SK-N-SH (cell line): ENCODE results near the gene BSG. TPM values are rescaled to one million over a fixed set of nuclear protein-coding genes. Genes with fewer than 3 reads are reported as not detected.
"Not testable (repeated sequence)": the region's sequence is repeated elsewhere in the genome, so short reads cannot be mapped to it uniquely, and the experiment has no call there.

Source experiments
- CTCF ChIA-PET: fragments of 300-600, 350-600 bp; formaldehyde crosslinking; extraction: SDS; loops from one replicate; lab custom pipeline; 2021; lab: Yijun Ruan, JAX
- POLR2A ChIA-PET: fragments of 350-600 bp; sonication (Branson Sonifier 250); formaldehyde crosslinking; extraction: SDS; loops from one replicate; lab custom pipeline; 2020; ENCODE audit warnings: antibody characterized with exemption, inconsistent platforms; lab: Yijun Ruan, JAX
- DNase-seq: peaks from one replicate; pipeline ENCODE4 v3.0.0; 2012
- H2AFZ ChIP-seq: fragments of 200-600 bp; sonication (generic); 2 replicates; pipeline ENCODE4 v1.8.1; 2016; ENCODE audit warnings: antibody characterized with exemption, mild to moderate bottlenecking, low read depth
- H3F3A ChIP-seq: fragments of 200-600 bp; sonication (generic); replicated peaks from 2 replicates; pipeline ENCODE3; 2016; ENCODE audit warnings: antibody characterized with exemption, mild to moderate bottlenecking; ENCODE audit not compliant: insufficient read depth
- H3K27ac ChIP-seq, 2 experiments: fragments of 200-500 bp in 1 of 2; fragments of 200-600 bp in 1 of 2; sonication (Bioruptor generic) in 1 of 2; sonication (generic), shearing (Covaris generic) in 1 of 2; 2 replicates each; pipeline versions ENCODE4 v1.5.1 to v1.6.1; 2014 to 2016; ENCODE audit warnings: low read depth in 2 of 2, inconsistent platforms in 1 of 2, low read length in 1 of 2, mild to moderate bottlenecking in 1 of 2, mixed read lengths in 1 of 2
- H3K27me3 ChIP-seq: fragments of 200-600 bp; sonication (generic), shearing (Covaris generic); 2 replicates; pipeline ENCODE4 v1.6.1; 2016; ENCODE audit warnings: mixed run types; ENCODE audit not compliant: insufficient read depth
- H3K36me3 ChIP-seq, 2 experiments: fragments of 200-500 bp in 1 of 2; fragments of 200-600 bp in 1 of 2; sonication (Bioruptor generic) in 1 of 2; sonication (generic) in 1 of 2; replicated peaks in 1 of 2; 2 replicates each; pipeline versions ENCODE3 to v1.5.1; 2014 to 2016; ENCODE audit warnings: low read length in 1 of 2, mild to moderate bottlenecking in 1 of 2; ENCODE audit not compliant: insufficient read depth in 2 of 2, control insufficient read depth in 1 of 2
- H3K4me1 ChIP-seq, 2 experiments: fragments of 200-500 bp in 1 of 2; fragments of 200-600 bp in 1 of 2; sonication (Bioruptor generic) in 1 of 2; sonication (generic), shearing (Covaris generic) in 1 of 2; 2 replicates each; pipeline versions ENCODE4 v1.5.1 to v1.6.1; 2014 to 2016; ENCODE audit warnings: low read depth in 1 of 2, low read length in 1 of 2, mixed run types in 1 of 2; ENCODE audit not compliant: insufficient read depth in 2 of 2, control insufficient read depth in 1 of 2
- H3K4me2 ChIP-seq: fragments of 200-600 bp; sonication (generic), shearing (Covaris generic); 2 replicates; pipeline ENCODE4 v1.6.1; 2017; ENCODE audit warnings: mixed run types
- H3K4me3 ChIP-seq, 2 experiments: fragments of 200-500 bp in 1 of 2; fragments of 200-600 bp in 1 of 2; sonication (Bioruptor generic) in 1 of 2; sonication (generic), shearing (Covaris generic) in 1 of 2; 2 replicates each; pipeline versions ENCODE4 v1.5.1 to v1.8.1; 2014 to 2016; ENCODE audit warnings: low read depth in 2 of 2, inconsistent platforms in 1 of 2, low read length in 1 of 2, mild to moderate bottlenecking in 1 of 2, mixed read lengths in 1 of 2, moderate library complexity in 1 of 2
- H3K79me2 ChIP-seq: fragments of 200-600 bp; sonication (generic); 2 replicates; pipeline ENCODE4 v1.8.1; 2017; ENCODE audit warnings: mild to moderate bottlenecking; ENCODE audit not compliant: insufficient read depth
- H3K9ac ChIP-seq: fragments of 200-600 bp; sonication (generic); 2 replicates; pipeline ENCODE4 v1.6.1; 2017; ENCODE audit warnings: mixed run types
- H3K9me2 ChIP-seq: fragments of 200-600 bp; sonication (generic); 2 replicates; pipeline ENCODE4 v1.6.1; 2017; ENCODE audit warnings: mixed run types
- H3K9me3 ChIP-seq: fragments of 200-600 bp; sonication (generic); 2 replicates; pipeline ENCODE4 v1.6.1; 2017; ENCODE audit warnings: mixed run types, mild to moderate bottlenecking, moderate library complexity
- H4K20me1 ChIP-seq: fragments of 200-600 bp; sonication (generic); 2 replicates; pipeline ENCODE4 v1.6.1; 2017; ENCODE audit warnings: mild to moderate bottlenecking, mixed run types; ENCODE audit not compliant: insufficient read depth
- EP300 ChIP-seq, 2 experiments: IDR thresholded peaks; 2 replicates each; pipeline versions ENCODE4 v1.4.0 to v1.6.1; 2012; ENCODE audit warnings: borderline replicate concordance in 1 of 2, low read depth in 1 of 2, low read length in 1 of 2
- EZH2phosphoT487 ChIP-seq: fragments of 200-600 bp; sonication (generic); IDR thresholded peaks from 2 replicates; pipeline ENCODE4 v1.6.1; 2017; ENCODE audit warnings: low read depth, mixed run types, mild to moderate bottlenecking, antibody characterized with exemption, moderate library complexity, borderline replicate concordance
- FOXJ3 ChIP-seq: sonication (generic); formaldehyde crosslinking; IDR thresholded peaks from 2 replicates; pipeline ENCODE4 v1.5.1; 2020; ENCODE audit warnings: mild to moderate bottlenecking, missing genetic modification reagents
- FOXM1 ChIP-seq: IDR thresholded peaks from 2 replicates; pipeline ENCODE4 v1.4.0; 2012; ENCODE audit warnings: low read depth, mild to moderate bottlenecking
- GABPA ChIP-seq: IDR thresholded peaks from 2 replicates; pipeline ENCODE4 v1.4.0; 2012; ENCODE audit warnings: low read depth, mild to moderate bottlenecking
- IRF3 ChIP-seq: fragments of 150-350 bp; IDR thresholded peaks from 2 replicates; pipeline ENCODE4 v1.6.1; 2016; ENCODE audit warnings: mild to moderate bottlenecking, low read depth, low read length
- NRF1 ChIP-seq: IDR thresholded peaks from 2 replicates; pipeline ENCODE4 v1.6.1; 2012; ENCODE audit warnings: low read depth, mild to moderate bottlenecking, low read length
- RAD21 ChIP-seq: IDR thresholded peaks from 2 replicates; pipeline ENCODE4 v1.6.1; 2012; ENCODE audit warnings: mild to moderate bottlenecking, low read length
- RXRA ChIP-seq: IDR thresholded peaks from 2 replicates; pipeline ENCODE4 v1.4.0; 2012; ENCODE audit warnings: low read depth, mild to moderate bottlenecking, borderline replicate concordance
- SIN3A ChIP-seq: IDR thresholded peaks from 2 replicates; pipeline ENCODE4 v1.6.1; 2012; ENCODE audit warnings: low read depth, mild to moderate bottlenecking, low read length, moderate library complexity, borderline replicate concordance
- SMC3 ChIP-seq: IDR thresholded peaks from 2 replicates; pipeline ENCODE4 v1.6.1; 2012; ENCODE audit warnings: low read depth, low read length, improper control_type of control experiment
- TCF12 ChIP-seq: IDR thresholded peaks from 2 replicates; pipeline ENCODE4 v1.4.0; 2012
- TEAD4 ChIP-seq: IDR thresholded peaks from 2 replicates; pipeline ENCODE4 v1.4.0; 2012; ENCODE audit warnings: mild to moderate bottlenecking, borderline replicate concordance; ENCODE audit not compliant: insufficient read depth
- WGBS: methylation state at CpG from one replicate; pipeline ENCODE4 v1.1.6; 2017; ENCODE audit warnings: low lambda C conversion rate; 5-methylcytosine and 5-hydroxymethylcytosine counted together
- polyA plus RNA-seq, 3 experiments: library from polyadenylated mRNA; depleted of rRNA; stranded (reverse); fragments of >200 nt; gene quantifications; 2 replicates each; pipeline ENCODE4 v1.2.3, GENCODE V29; 2012
- TF ChIP-seq, protein P1 (sequence below): IDR thresholded peaks from 2 replicates; pipeline ENCODE4 v1.4.0; 2012; ENCODE audit warnings: low read depth, borderline replicate concordance
- TF ChIP-seq, protein P2 (sequence below): IDR thresholded peaks from 2 replicates; pipeline ENCODE4 v1.4.0; 2012; ENCODE audit warnings: low read depth, borderline replicate concordance
- TF ChIP-seq, protein P3 (sequence below): IDR thresholded peaks from 2 replicates; pipeline ENCODE4; 2012

Gene BSG
- polyA plus RNA-seq, 1 of the 3 experiments (the other 2 are of a cell fraction) = 835 TPM

- no peaks in the 10 kb centered on the region for H3K27me3 ChIP-seq
- no peaks in the 10 kb centered on the region for H3K9me3 ChIP-seq
- no peak overlapping the region for H3K27ac ChIP-seq
- H2AFZ ChIP-seq = no peak overlapping the region
- H3K9me2 ChIP-seq = no peaks in the 10 kb centered on the region
- CTCF ChIA-PET = interaction anchor here (1.0 kb wide), 1 partner anchor 11 kb away, joined by 4 read pairs; no protein-coding TSS in a partner anchor
- H3F3A ChIP-seq = no peaks in the 10 kb centered on the region
- 0 out of 2 replicates have a peak, but pooled peaks cover 7% of the 10 kb centered on the region for H4K20me1 ChIP-seq
- no peaks in the 10 kb centered on the region for H3K4me1 ChIP-seq
- DNase-seq = no peak
- H3K4me3 ChIP-seq = no peak overlapping the region
- 97% methylated on average over 40 of the region's 51 CpGs for WGBS
- peaks cover 0 to 42% of the 10 kb centered on the region in 2 experiments for H3K36me3 ChIP-seq
- H3K4me2 ChIP-seq = no peak overlapping the region
- POLR2A ChIA-PET = no interaction called here
- no peaks in the 10 kb centered on the region for H3K79me2 ChIP-seq
- no peak overlapping the region for H3K9ac ChIP-seq
- TF ChIP-seq GABPA = no peak
- TF ChIP-seq SIN3A = no peak
- no peak for TF ChIP-seq FOXJ3 (CRISPR knock-in tag)
Measured at GRCh38 chr19:620166-620862, 47.9 kb downstream of the BSG start.

GRCh38 chr19:621191-621590 lies 48.8 kb downstream of the BSG start:
- H3K27ac ChIP-seq, H3K27me3 ChIP-seq, H3K4me2 ChIP-seq, H3K9ac ChIP-seq, H3K79me2 ChIP-seq, DNase-seq, H3K4me1 ChIP-seq, H3F3A ChIP-seq, H3K9me2 ChIP-seq, H3K9me3 ChIP-seq, H4K20me1 ChIP-seq, H2AFZ ChIP-seq, H3K4me3 ChIP-seq: not testable (repeated sequence)
- POLR2A ChIA-PET = interaction anchor here (0.6 kb wide), 1 partner anchor 91 kb away, joined by 5 read pairs; no protein-coding TSS in a partner anchor
- peaks cover 0 to 43% of the 10 kb centered on the region in 2 experiments for H3K36me3 ChIP-seq
- WGBS = 96% methylated on average over 22 of the region's 48 CpGs
- CTCF ChIA-PET = interaction anchor here (1.0 kb wide), 1 partner anchor 10 kb away, joined by 4 read pairs; no protein-coding TSS in a partner anchor

DNA sequence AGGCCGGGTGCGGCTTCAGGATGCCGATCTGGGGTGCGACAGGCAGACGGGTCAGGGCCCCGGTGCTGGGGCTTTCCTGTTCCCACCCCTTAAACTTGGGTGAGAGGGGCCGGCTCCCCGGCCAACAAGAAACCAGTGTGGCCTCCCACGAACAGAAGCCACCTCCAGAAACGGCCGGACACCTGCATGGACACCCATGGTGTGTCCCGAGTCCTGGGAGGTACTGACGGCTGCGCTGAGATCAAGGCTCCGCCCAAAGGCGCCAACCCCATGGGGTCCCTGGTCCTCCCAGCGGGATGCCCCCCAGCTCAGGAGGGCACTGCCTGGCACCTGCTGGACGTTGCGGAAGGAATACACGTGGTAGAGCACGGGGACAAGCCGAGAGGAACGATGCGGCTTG lies 49.4 kb downstream of the BSG start:
- no peak overlapping the region for H2AFZ ChIP-seq
- H3K27me3 ChIP-seq = no peaks in the 10 kb centered on the region
- H3K36me3 ChIP-seq = peaks cover 0 to 43% of the 10 kb centered on the region in 2 experiments
- ChIA-PET CTCF (interaction anchor here (0.8 kb wide), 1 partner anchor 38 kb away, joined by 3 read pairs; no protein-coding TSS in a partner anchor), POLR2A (interaction anchor here (0.6 to 1.0 kb wide), 2 partner anchors 11 to 91 kb away, joined by 3 to 5 read pairs; no protein-coding TSS in a partner anchor)
- H3K4me2 ChIP-seq = no peak overlapping the region
- no peak for DNase-seq
- H4K20me1 ChIP-seq = 0 out of 2 replicates have a peak, but pooled peaks cover 7% of the 10 kb centered on the region
- no peak overlapping the region for H3K27ac ChIP-seq
- no peaks in the 10 kb centered on the region for H3K79me2 ChIP-seq
- no peaks in the 10 kb centered on the region for H3K9me2 ChIP-seq
- H3F3A ChIP-seq = no peaks in the 10 kb centered on the region
- no peak overlapping the region for H3K9ac ChIP-seq
- WGBS = no CpG with 5 or more reads among the region's 24 CpGs
- H3K4me3 ChIP-seq = no peak overlapping the region
- no peaks in the 10 kb centered on the region for H3K4me1 ChIP-seq
- H3K9me3 ChIP-seq = no peaks in the 10 kb centered on the region
- TF ChIP-seq TCF12 (no peak), NRF1 (no peak), FOXM1 (no peak), SMC3 (no peak), IRF3 (no peak), TEAD4 (no peak), RXRA (no peak), GABPA (no peak), EZH2phosphoT487 (no peak), RAD21 (no peak), EP300 (IDR thresholded peaks at IDR 0.05; ENCODE audit: borderline replicate concordance in 1 of 2, low read depth in 1 of 2, low read length in 1 of 2) (no peak)
- TF ChIP-seq, protein P1, sequence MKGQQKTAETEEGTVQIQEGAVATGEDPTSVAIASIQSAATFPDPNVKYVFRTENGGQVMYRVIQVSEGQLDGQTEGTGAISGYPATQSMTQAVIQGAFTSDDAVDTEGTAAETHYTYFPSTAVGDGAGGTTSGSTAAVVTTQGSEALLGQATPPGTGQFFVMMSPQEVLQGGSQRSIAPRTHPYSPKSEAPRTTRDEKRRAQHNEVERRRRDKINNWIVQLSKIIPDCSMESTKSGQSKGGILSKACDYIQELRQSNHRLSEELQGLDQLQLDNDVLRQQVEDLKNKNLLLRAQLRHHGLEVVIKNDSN = no peak
- TF ChIP-seq, protein P2, sequence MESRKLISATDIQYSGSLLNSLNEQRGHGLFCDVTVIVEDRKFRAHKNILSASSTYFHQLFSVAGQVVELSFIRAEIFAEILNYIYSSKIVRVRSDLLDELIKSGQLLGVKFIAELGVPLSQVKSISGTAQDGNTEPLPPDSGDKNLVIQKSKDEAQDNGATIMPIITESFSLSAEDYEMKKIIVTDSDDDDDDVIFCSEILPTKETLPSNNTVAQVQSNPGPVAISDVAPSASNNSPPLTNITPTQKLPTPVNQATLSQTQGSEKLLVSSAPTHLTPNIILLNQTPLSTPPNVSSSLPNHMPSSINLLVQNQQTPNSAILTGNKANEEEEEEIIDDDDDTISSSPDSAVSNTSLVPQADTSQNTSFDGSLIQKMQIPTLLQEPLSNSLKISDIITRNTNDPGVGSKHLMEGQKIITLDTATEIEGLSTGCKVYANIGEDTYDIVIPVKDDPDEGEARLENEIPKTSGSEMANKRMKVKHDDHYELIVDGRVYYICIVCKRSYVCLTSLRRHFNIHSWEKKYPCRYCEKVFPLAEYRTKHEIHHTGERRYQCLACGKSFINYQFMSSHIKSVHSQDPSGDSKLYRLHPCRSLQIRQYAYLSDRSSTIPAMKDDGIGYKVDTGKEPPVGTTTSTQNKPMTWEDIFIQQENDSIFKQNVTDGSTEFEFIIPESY = no peak
- TF ChIP-seq, protein P3, sequence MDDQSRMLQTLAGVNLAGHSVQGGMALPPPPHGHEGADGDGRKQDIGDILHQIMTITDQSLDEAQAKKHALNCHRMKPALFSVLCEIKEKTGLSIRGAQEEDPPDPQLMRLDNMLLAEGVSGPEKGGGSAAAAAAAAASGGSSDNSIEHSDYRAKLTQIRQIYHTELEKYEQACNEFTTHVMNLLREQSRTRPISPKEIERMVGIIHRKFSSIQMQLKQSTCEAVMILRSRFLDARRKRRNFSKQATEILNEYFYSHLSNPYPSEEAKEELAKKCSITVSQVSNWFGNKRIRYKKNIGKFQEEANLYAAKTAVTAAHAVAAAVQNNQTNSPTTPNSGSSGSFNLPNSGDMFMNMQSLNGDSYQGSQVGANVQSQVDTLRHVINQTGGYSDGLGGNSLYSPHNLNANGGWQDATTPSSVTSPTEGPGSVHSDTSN = no peak
